ACHN (cell line): ENCODE data around the gene XAB2.

ENCODE experiments used
- DNase-seq: peaks from one replicate; pipeline ENCODE4 v3.0.0-alpha.2; 2015
- in situ Hi-C: cut with HindIII; loops from 2 replicates; pipeline ENCODE4 v1.10.0; 2017; ENCODE audit warnings: low sequenced_read_pairs, low pct_ligation_motif_present, low pct_unique_long_range_greater_than_20kb

The XAB2 gene

GRCh38 chr19:7629347-7630054 is at the start of gene XAB2, which contains the start of gene PET100:
TSS of gene XAB2 (minus strand) at chr19:7629545. CDS start at chr19:7629527, 18 bp downstream.
TSS of gene PET100 (plus strand) at chr19:7629793. CDS start at chr19:7629834, 41 bp downstream.
- in situ Hi-C loops: no loop called here

GRCh38 chr19:7677669-7678311 is 48.4 kb upstream of the XAB2 start:
- DNase-seq: no peak
- in situ Hi-C loops: no loop called here

More at GRCh38 chr19:7629347-7630054, at the start of gene XAB2, which contains the start of gene PET100:
- peak; percentile 97 for DNase-seq

- no peak for DNase-seq
- in situ Hi-C loops: no loop called here
Observed at GRCh38 chr19:7676854-7677253, 47.5 kb upstream of the XAB2 start, which contains the start of gene MCEMP1. TSS of gene MCEMP1 (plus strand) at chr19:7677090. CDS start at chr19:7677121, 31 bp downstream.

GRCh38 chr19:7676376-7676775 is 47.0 kb upstream of the XAB2 start:
- in situ Hi-C loops: no loop called here
- no peak for DNase-seq

GRCh38 chr19:7674010-7675005 is 45.0 kb upstream of the XAB2 start:
- peak; percentile 20 for DNase-seq
- in situ Hi-C loops: no loop called here

- no peak for DNase-seq
- in situ Hi-C loops: no loop called here
Observed at GRCh38 chr19:7672522-7672921, 43.2 kb upstream of the XAB2 start.

- DNase-seq: no peak
- in situ Hi-C loops: no loop called here
Observed at GRCh38 chr19:7670790-7671189, 41.4 kb upstream of the XAB2 start.

GRCh38 chr19:7670150-7670783 is 40.9 kb upstream of the XAB2 start:
- in situ Hi-C loops: no loop called here

GRCh38 chr19:7669641-7670040 is 40.3 kb upstream of the XAB2 start:
- DNase-seq: no peak
- in situ Hi-C loops: no loop called here

More at GRCh38 chr19:7670150-7670783, 40.9 kb upstream of the XAB2 start:
- DNase-seq: no peak

GRCh38 chr19:7668842-7669241 is 39.5 kb upstream of the XAB2 start, which contains the start of gene RETN:
TSS of gene RETN (plus strand) at chr19:7669049. CDS start at chr19:7669327, 278 bp downstream.
- no peak for DNase-seq
- in situ Hi-C loops: no loop called here

- DNase-seq: no peak
- in situ Hi-C loops: no loop called here
Observed at GRCh38 chr19:7665076-7665475, 35.7 kb upstream of the XAB2 start.

- in situ Hi-C loops: no loop called here
- no peak for DNase-seq
Observed at GRCh38 chr19:7663706-7664105, 34.4 kb upstream of the XAB2 start.

- in situ Hi-C loops: no loop called here
- DNase-seq: no peak
Observed at GRCh38 chr19:7662657-7663056, 33.3 kb upstream of the XAB2 start.

GRCh38 chr19:7661744-7662538 is 32.6 kb upstream of the XAB2 start:
- in situ Hi-C loops: no loop called here
- no peak for DNase-seq

- in situ Hi-C loops: no loop called here
- DNase-seq: no peak
Observed at GRCh38 chr19:7658219-7658686, 28.9 kb upstream of the XAB2 start.

- no peak for DNase-seq
- in situ Hi-C loops: no loop called here
Observed at GRCh38 chr19:7657131-7657751, 27.9 kb upstream of the XAB2 start.

GRCh38 chr19:7655581-7655980 is 26.2 kb upstream of the XAB2 start:
- in situ Hi-C loops: no loop called here
- no peak for DNase-seq
